ENCODE data around the gene RFPL3. TPM values are rescaled to one million over a fixed set of nuclear protein-coding genes. Genes with fewer than 3 reads are reported as not detected.
"Not testable (repeated sequence)": the region's sequence is repeated elsewhere in the genome, so short reads cannot be mapped to it uniquely, and the experiment has no call there.

The RFPL3 gene
- total RNA-seq, 2 experiments from 2014 or later = not detected

DNA sequence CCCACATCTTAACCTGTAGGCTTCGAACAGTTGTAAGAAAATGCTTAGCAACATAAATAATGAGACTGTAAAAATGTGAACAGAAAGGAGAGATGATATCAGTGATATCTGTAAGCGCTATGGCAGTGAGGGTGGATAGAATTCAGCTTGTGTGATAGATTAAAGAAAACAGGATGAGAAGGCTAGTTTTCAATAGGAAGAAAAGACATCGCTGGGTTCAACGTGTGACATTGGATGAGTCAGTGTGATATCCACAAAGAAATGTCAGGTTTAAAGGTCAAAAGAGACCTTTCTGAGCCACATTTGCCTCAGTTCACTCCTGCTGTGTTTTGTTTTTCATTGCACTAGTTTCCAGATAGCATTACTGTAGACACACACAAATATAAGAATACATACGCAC, 13.7 kb upstream of the RFPL3 start:
- Mint-ChIP-seq H3K4me1 (ENCODE audit: low read depth) (no peaks in the 10 kb centered on the region), H3K27ac (no peak overlapping the region), H3K4me3 (no peak overlapping the region), H3K9me3 (peaks cover 3% of the 10 kb centered on the region), H3K36me3 (no peaks in the 10 kb centered on the region), H3K27me3 (peaks cover 27% of the 10 kb centered on the region)
- ChIA-PET CTCF (no interaction called here), POLR2A (no interaction called here)
- intact Hi-C loops (cut with micrococcal nuclease) = no loop called here
- DNase-seq = no peak

DNA sequence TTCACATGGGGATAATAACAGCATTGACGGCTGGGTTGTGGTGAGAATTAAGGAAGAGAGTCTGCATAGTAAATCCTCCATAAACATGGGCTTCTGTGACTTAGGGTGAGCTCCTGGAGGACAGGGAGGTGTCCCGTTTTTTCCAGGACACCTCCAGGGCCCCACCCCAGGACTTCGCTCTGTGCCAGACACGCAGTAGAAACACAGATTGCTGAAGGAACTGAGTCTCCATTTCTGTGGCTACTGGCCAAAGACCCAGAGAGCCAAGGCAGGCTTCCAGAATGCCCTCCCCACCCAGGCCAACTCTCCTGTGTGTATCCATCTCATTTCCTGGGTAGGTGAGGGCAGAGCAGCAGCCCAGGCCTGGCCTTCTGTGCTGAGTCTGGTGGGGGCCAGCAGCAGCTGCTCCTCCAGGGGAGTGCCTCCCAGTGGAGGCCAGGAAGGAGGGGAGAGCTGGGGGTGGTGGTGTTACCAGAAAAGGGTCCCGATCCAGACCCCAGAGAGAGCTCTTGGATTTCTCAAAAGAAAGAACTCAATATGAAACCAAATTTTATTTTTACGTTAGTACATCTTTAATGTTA, 9.5 kb upstream of the RFPL3 start:
- H3K27ac Mint-ChIP-seq = no peak overlapping the region
- ChIA-PET POLR2A (no interaction called here), CTCF (interaction anchor here (0.6 kb wide), 1 partner anchor 41 kb away, joined by 3 read pairs; no protein-coding TSS in a partner anchor)
- no peaks in the 10 kb centered on the region for H3K4me1 Mint-ChIP-seq (ENCODE audit: low read depth)
- no peak for DNase-seq
- H3K9me3 Mint-ChIP-seq = peaks cover 7% of the 10 kb centered on the region
- intact Hi-C loops (cut with micrococcal nuclease) = no loop called here
- no peaks in the 10 kb centered on the region for H3K36me3 Mint-ChIP-seq
- H3K27me3 Mint-ChIP-seq = peaks cover 13% of the 10 kb centered on the region
- H3K4me3 Mint-ChIP-seq = no peak overlapping the region

- H3K27me3 Mint-ChIP-seq; H3K27ac Mint-ChIP-seq; H3K9me3 Mint-ChIP-seq; intact Hi-C loops (cut with micrococcal nuclease); H3K36me3 Mint-ChIP-seq; POLR2A ChIA-PET; H3K4me3 Mint-ChIP-seq; H3K4me1 Mint-ChIP-seq (ENCODE audit: low read depth); DNase-seq: not testable (repeated sequence)
- CTCF ChIA-PET = interaction anchor here (1.0 kb wide), 1 partner anchor 15 kb away, joined by 3 read pairs; no protein-coding TSS in a partner anchor
Observed at GRCh38 chr22:32351875-32352274, 5.8 kb upstream of the RFPL3 start.

- no peak overlapping the region for H3K4me3 Mint-ChIP-seq
- no peaks in the 10 kb centered on the region for H3K36me3 Mint-ChIP-seq
- peaks cover 3% of the 10 kb centered on the region for H3K27me3 Mint-ChIP-seq
- CTCF ChIA-PET = no interaction called here
- no peak for DNase-seq
- no peak overlapping the region for H3K27ac Mint-ChIP-seq
- no peaks in the 10 kb centered on the region for H3K4me1 Mint-ChIP-seq (ENCODE audit: low read depth)
- H3K9me3 Mint-ChIP-seq = peaks cover 4% of the 10 kb centered on the region
- POLR2A ChIA-PET = no interaction called here
- intact Hi-C loops (cut with micrococcal nuclease) = no loop called here
Observed at GRCh38 chr22:32352681-32353080, 5.0 kb upstream of the RFPL3 start.

DNA sequence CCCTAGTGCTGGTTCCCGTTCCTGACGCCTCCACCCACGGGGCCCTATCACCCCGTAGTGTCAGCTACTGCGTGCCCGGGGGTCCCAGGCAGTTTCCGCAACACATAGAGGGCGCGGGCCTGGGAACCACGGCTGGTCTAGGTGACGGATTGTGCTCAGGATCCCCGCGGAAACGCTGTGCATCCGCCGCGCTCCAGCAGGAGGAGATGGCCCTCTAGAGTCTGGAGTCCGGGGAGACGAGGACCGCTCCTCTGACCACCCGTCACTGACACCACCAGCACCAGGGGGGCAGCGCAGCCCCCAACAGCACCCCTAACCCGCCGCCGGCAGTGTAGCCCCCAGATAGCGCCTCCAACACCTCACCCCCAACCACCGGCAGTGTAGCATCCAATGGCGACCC, 4.4 kb upstream of the RFPL3 start:
- Mint-ChIP-seq H3K27me3 (peaks cover 3% of the 10 kb centered on the region), H3K4me3 (no peak overlapping the region), H3K36me3 (no peaks in the 10 kb centered on the region), H3K4me1 (ENCODE audit: low read depth) (no peaks in the 10 kb centered on the region), H3K9me3 (peaks cover 4% of the 10 kb centered on the region), H3K27ac (no peak overlapping the region)
- CTCF ChIA-PET = no interaction called here
- no peak for DNase-seq
- intact Hi-C loops (cut with micrococcal nuclease) = no loop called here
- POLR2A ChIA-PET = no interaction called here

GRCh38 chr22:32353840-32354239, 3.8 kb upstream of the RFPL3 start:
- POLR2A ChIA-PET = no interaction called here
- Mint-ChIP-seq H3K36me3 (no peaks in the 10 kb centered on the region), H3K27ac (no peak overlapping the region), H3K4me1 (ENCODE audit: low read depth) (no peaks in the 10 kb centered on the region), H3K9me3 (peaks cover 4% of the 10 kb centered on the region), H3K27me3 (peaks cover 3% of the 10 kb centered on the region), H3K4me3 (no peak overlapping the region)
- no peak for DNase-seq
- CTCF ChIA-PET = interaction anchor here (0.8 kb wide), 1 partner anchor 147 kb away, joined by 3 read pairs; no protein-coding TSS in a partner anchor
- intact Hi-C loops (cut with micrococcal nuclease) = no loop called here

GRCh38 chr22:32354360-32355351, 3.0 kb upstream of the RFPL3 start:
- POLR2A ChIA-PET = no interaction called here
- H3K4me3 Mint-ChIP-seq = no peak overlapping the region
- DNase-seq = no peak
- intact Hi-C loops (cut with micrococcal nuclease) = no loop called here
- no peaks in the 10 kb centered on the region for H3K36me3 Mint-ChIP-seq
- H3K27ac Mint-ChIP-seq = no peak overlapping the region
- H3K27me3 Mint-ChIP-seq = peaks cover 3% of the 10 kb centered on the region
- CTCF ChIA-PET = interaction anchor here (0.8 kb wide), 1 partner anchor 147 kb away, joined by 3 read pairs; no protein-coding TSS in a partner anchor
- H3K9me3 Mint-ChIP-seq = peaks cover 4% of the 10 kb centered on the region
- H3K4me1 Mint-ChIP-seq (ENCODE audit: low read depth) = no peaks in the 10 kb centered on the region

DNA sequence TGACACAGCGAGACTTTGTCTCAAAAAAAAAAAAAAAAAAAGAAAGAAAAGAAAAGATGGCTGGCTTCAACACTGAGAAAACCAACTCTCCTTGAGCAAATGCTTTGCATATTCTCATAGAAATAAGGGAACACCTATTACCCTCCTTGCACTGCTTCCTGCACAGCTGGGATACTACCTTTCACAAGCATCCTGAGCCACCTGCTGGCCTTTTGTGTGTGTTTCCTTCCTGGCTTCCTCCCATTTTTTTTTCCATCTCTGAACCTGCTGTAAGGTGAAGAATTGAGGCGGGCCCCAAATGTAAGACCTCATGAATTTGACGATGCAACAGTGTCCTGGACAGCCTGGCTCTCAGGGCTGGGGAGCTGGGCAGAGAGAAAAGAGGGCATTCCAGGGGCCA, 1.9 kb upstream of the RFPL3 start:
- ChIA-PET CTCF (no interaction called here), POLR2A (interaction anchor here (0.7 kb wide), 1 partner anchor 56 kb away, joined by 3 read pairs; the partner anchor contains the start of gene RTCB)
- Mint-ChIP-seq H3K4me3 (no peak overlapping the region), H3K27ac (no peak overlapping the region), H3K27me3 (peaks cover 3% of the 10 kb centered on the region), H3K36me3 (no peaks in the 10 kb centered on the region), H3K4me1 (ENCODE audit: low read depth) (no peaks in the 10 kb centered on the region), H3K9me3 (peaks cover 4% of the 10 kb centered on the region)
- intact Hi-C loops (cut with micrococcal nuclease) = no loop called here
- no peak for DNase-seq

- H3K4me1 Mint-ChIP-seq (ENCODE audit: low read depth); H3K36me3 Mint-ChIP-seq; H3K27ac Mint-ChIP-seq; POLR2A ChIA-PET; H3K9me3 Mint-ChIP-seq; H3K4me3 Mint-ChIP-seq; intact Hi-C loops (cut with micrococcal nuclease); DNase-seq; CTCF ChIA-PET; H3K27me3 Mint-ChIP-seq: not testable (repeated sequence)
Observed at GRCh38 chr22:32360096-32360495, 2.4 kb downstream of the RFPL3 start.

- no peak for DNase-seq
- no peak overlapping the region for H3K4me3 Mint-ChIP-seq
- POLR2A ChIA-PET = no interaction called here
- H3K36me3 Mint-ChIP-seq = no peaks in the 10 kb centered on the region
- H3K9me3 Mint-ChIP-seq = no peaks in the 10 kb centered on the region
- CTCF ChIA-PET = no interaction called here
- no peaks in the 10 kb centered on the region for H3K4me1 Mint-ChIP-seq (ENCODE audit: low read depth)
- intact Hi-C loops (cut with micrococcal nuclease) = no loop called here
- H3K27ac Mint-ChIP-seq = no peak overlapping the region
- H3K27me3 Mint-ChIP-seq = peaks cover 2% of the 10 kb centered on the region
Observed at GRCh38 chr22:32361257-32361656, 3.6 kb downstream of the RFPL3 start.

GRCh38 chr22:32364210-32364609, 6.5 kb downstream of the RFPL3 start:
- Mint-ChIP-seq H3K27ac (no peak overlapping the region), H3K4me3 (no peak overlapping the region), H3K9me3 (no peaks in the 10 kb centered on the region), H3K36me3 (no peaks in the 10 kb centered on the region), H3K27me3 (peaks cover 2% of the 10 kb centered on the region), H3K4me1 (ENCODE audit: low read depth) (no peaks in the 10 kb centered on the region)
- DNase-seq = no peak
- ChIA-PET CTCF (no interaction called here), POLR2A (no interaction called here)
- intact Hi-C loops (cut with micrococcal nuclease) = no loop called here

DNA sequence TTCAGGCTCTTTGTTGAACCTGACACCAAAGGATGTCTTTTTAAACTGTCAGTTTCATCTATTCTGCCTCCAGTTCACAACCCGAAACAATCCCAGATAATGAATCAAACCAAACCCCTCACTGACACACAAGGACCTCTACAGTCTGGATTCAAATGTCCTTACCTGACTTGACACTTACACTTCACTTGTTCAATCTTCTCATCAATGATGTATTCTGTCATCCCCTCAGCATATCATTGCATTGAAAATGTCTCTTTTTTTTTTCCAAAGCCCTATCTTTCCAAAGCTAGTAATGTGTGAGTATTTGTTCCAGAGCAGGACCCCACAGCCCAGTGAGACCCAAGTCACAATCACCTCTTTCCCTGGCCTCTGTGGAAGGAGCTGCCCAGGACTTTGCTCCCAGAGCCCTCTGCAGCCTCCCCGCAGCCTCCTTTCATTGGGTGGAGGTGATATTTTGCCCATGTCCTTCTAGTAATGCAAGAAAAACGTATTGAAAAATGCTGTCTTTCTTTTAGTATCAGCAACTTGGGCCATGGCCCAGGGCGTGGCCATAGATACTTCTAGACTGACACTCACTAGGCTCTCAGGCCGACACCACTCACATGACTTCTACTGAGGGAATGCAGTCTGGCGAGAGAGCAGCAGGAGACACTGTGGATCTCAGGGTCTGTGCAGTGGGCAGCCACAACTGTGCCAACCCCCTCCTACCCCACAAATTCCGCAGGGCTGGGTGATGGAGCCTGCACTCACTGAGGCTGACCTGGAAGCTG, 18.2 kb downstream of the RFPL3 start:
- no peak overlapping the region for H3K4me3 Mint-ChIP-seq
- no peak for DNase-seq
- ChIA-PET CTCF (no interaction called here), POLR2A (no interaction called here)
- no peaks in the 10 kb centered on the region for H3K27me3 Mint-ChIP-seq
- H3K9me3 Mint-ChIP-seq = no peaks in the 10 kb centered on the region
- intact Hi-C loops (cut with micrococcal nuclease) = no loop called here
- H3K4me1 Mint-ChIP-seq (ENCODE audit: low read depth) = no peaks in the 10 kb centered on the region
- H3K27ac Mint-ChIP-seq = no peak overlapping the region
- H3K36me3 Mint-ChIP-seq = no peaks in the 10 kb centered on the region
